PFSK-1 (cell line): ENCODE measurements around the gene HLA-E.

Experiments used
- FOXP2 ChIP-seq: optimal IDR thresholded peaks from 2 replicates; pipeline ENCODE3; 2011; ENCODE audit warnings: borderline replicate concordance, control low read depth, inconsistent platforms; ENCODE audit not compliant: insufficient read depth; ENCODE audit errors: extremely low read length, extremely low read depth
- POLR2AphosphoS5 ChIP-seq: IDR thresholded peaks from 2 replicates; pipeline ENCODE4 v1.6.1; 2012; ENCODE audit warnings: low read depth, mild to moderate bottlenecking, control low read depth, low read length, moderate library complexity
- REST ChIP-seq, 2 experiments: IDR thresholded peaks; 2 replicates each; pipeline versions ENCODE4 v1.6.1 to v1.8.0; 2011 to 2012; ENCODE audit warnings: low read depth in 2 of 2, low read length in 2 of 2, control low read depth in 1 of 2, inconsistent platforms in 1 of 2, mild to moderate bottlenecking in 1 of 2, moderate library complexity in 1 of 2; ENCODE audit not compliant: insufficient read depth in 1 of 2
- SIN3A ChIP-seq: IDR thresholded peaks from 2 replicates; pipeline ENCODE4 v1.6.1; 2012; ENCODE audit warnings: mild to moderate bottlenecking, low read length, moderate library complexity, borderline replicate concordance; ENCODE audit not compliant: insufficient read depth
- TAF1 ChIP-seq: IDR thresholded peaks from 2 replicates; pipeline ENCODE4 v1.6.1; 2012; ENCODE audit warnings: low read length, control low read depth, borderline replicate concordance; ENCODE audit not compliant: insufficient read depth

Gene HLA-E

GRCh38 chr6:30510419-30511168 is 21.3 kb downstream of the HLA-E start:
- TF ChIP-seq POLR2AphosphoS5 = no peak
- TF ChIP-seq FOXP2 = no peak
- no peak for TF ChIP-seq TAF1
- no peak for TF ChIP-seq SIN3A
- no peak for TF ChIP-seq REST (IDR thresholded peaks at IDR 0.05; ENCODE audit: insufficient read depth in 1 of 2, low read depth in 2 of 2, low read length in 2 of 2)

- TF ChIP-seq FOXP2 (no peak), POLR2AphosphoS5 (no peak), REST (IDR thresholded peaks at IDR 0.05; ENCODE audit: insufficient read depth in 1 of 2, low read depth in 2 of 2, low read length in 2 of 2) (no peak), TAF1 (no peak), SIN3A (no peak)
These were observed 21.8 kb downstream of the HLA-E start for GRCh38 chr6:30511169-30511546.

GRCh38 chr6:30513451-30513850 is 24.1 kb downstream of the HLA-E start:
- TF ChIP-seq FOXP2 (no peak), TAF1 (no peak), REST (IDR thresholded peaks at IDR 0.05; ENCODE audit: insufficient read depth in 1 of 2, low read depth in 2 of 2, low read length in 2 of 2) (no peak), POLR2AphosphoS5 (no peak), SIN3A (no peak)

GRCh38 chr6:30515106-30515505 is 25.8 kb downstream of the HLA-E start:
- no peak for TF ChIP-seq FOXP2
- no peak for TF ChIP-seq POLR2AphosphoS5
- TF ChIP-seq TAF1 = no peak
- TF ChIP-seq REST (IDR thresholded peaks at IDR 0.05; ENCODE audit: insufficient read depth in 1 of 2, low read depth in 2 of 2, low read length in 2 of 2) = no peak
- TF ChIP-seq SIN3A = no peak
